EL (cell line): Measurements from ENCODE around the gene ATG14.
"Not testable (repeated sequence)": the region's sequence is repeated elsewhere in the genome, so short reads cannot be mapped to it uniquely, and the experiment has no call there.

ENCODE experiments used
- DNase-seq: peaks from one replicate; pipeline ENCODE4 v3.0.0-alpha.2; 2016

The ATG14 gene

GRCh38 chr14:55411426-55412389 lies at the start of gene ATG14:
Gene ATG14, minus strand, starts transcription at chr14:55411830. Its CDS starts 8 bp downstream, at chr14:55411822.
- peak; percentile 83 for DNase-seq

- peak; percentile 39 for DNase-seq
Observed at GRCh38 chr14:55458800-55459515, 47.3 kb upstream of the ATG14 start.

DNA sequence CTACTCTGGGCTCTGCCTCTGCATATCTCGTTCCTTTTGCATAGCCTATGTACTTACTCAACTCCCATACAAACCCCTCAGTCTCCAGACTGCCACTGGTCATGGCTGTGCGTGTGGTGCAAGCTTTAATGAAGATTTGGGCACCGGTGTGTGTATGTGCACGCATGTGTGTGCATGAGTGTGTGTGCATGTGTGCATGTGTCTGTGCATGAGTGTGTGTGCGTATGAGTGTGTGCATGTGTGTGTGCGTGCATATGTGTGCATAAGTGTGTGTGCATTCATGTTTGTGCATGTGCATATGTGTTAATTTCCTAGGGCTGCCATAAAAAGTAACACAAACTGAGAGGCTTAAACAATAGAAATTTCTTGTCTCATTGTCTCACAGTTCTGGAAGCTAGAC lies 45.9 kb upstream of the ATG14 start:
- no peak for DNase-seq

DNA sequence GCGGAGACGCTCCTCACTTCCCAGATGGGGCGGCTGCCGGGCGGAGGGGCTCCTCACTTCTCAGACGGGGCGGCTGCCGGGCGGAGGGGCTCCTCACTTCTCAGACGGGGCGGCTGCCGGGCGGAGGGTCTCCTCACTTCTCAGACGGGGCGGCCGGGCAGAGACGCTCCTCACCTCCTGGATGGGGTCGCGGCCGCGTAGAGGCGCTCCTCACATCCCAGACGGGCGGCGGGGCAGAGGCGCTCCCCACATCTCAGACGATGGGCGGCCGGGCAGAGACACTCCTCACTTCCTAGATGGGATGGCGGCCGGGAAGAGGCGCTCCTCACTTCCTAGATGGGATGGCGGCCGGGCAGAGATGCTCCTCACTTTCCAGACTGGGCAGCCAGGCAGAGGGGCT lies 44.8 kb upstream of the ATG14 start:
- DNase-seq, result not testable (repeated sequence)

GRCh38 chr14:55454264-55455002 lies 42.8 kb upstream of the ATG14 start:
- peak; percentile 87 for DNase-seq

DNA sequence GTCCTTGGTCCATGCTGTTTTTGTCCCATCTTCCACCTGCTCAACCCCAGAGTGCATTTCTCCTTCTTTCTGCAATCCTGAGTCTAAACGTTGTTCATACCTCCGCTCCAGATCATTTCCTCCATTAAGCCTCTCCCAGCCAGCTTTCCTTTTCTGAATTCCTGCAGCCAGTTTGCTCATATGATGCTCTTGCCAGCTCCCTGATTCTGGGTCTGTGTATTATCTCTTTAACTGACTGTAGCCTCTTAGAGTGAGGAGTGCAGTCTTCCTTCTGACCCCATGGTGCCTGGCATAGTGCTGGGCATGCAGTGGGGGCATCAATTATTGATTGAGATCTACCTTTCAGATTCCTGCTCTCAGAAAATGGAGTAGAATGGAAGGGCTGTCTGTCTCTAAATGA lies 40.3 kb upstream of the ATG14 start:
- no peak for DNase-seq

DNA sequence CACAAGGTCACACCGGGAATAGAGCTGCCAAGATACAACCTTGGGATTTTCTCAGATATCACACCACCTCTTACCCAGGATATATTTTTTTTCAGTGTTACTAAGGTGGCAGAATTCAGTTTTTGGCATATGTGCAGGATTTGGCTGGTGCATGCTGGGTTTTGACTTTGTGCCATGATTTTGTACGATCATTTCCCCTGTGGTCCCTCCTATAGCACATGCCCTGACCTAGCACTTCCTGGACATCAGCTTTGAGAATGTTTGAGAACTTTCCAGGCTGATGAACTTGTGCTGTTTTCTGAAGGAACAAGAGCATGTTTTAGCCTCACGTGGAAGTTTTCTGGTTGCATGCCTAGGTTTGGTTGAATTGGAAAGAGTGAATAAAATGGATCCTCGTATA lies 39.8 kb upstream of the ATG14 start:
- no peak for DNase-seq

DNA sequence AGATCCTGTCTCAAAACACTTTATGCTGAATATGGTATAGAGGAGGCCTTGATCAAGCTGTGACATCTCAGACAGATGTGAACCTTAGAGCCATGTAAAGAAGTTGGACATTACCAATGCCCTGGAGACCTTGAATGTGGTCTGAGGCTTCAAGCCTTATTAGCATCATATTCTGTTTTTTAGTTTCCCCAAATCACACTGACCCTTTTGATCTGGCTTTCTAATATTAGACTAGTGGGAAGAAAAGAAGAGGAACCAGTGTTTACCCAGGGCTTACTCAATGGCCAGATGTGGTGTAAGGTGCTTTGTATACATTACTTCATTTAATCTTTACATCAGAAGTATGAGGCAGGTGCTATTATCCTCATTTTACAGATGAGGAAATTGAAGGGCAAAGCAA lies 39.4 kb upstream of the ATG14 start:
- no peak for DNase-seq

GRCh38 chr14:55450539-55450938 lies 38.9 kb upstream of the ATG14 start:
- no peak for DNase-seq

- no peak for DNase-seq
Observed at GRCh38 chr14:55450124-55450523, 38.5 kb upstream of the ATG14 start.

GRCh38 chr14:55449116-55449515 lies 37.5 kb upstream of the ATG14 start:
- DNase-seq, result no peak

DNA sequence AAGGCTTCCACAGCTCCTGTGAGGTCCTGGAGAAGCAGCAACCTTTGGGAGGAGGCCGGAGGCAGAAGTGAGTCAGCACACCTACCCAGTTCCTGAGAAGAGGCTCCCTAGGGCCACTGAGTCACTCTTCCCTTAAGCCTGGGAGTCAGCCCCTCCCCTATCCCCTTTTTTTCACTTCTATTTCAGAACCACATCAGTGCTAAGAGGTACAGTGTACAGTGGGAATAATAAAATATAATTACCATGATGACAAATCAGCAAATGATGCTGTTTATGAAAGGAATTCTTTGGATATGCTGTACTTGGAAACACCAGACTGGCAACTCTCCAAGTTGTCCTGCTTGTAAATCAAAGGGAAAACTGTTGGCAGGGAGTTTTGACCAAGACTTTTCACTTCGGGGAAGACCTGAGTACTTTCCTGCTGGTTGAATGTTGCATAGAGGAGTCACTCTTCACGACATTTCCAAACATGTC lies 36.5 kb upstream of the ATG14 start:
- peak; percentile 98 for DNase-seq

GRCh38 chr14:55446833-55447232 lies 35.2 kb upstream of the ATG14 start:
- peak; percentile 72 for DNase-seq

DNA sequence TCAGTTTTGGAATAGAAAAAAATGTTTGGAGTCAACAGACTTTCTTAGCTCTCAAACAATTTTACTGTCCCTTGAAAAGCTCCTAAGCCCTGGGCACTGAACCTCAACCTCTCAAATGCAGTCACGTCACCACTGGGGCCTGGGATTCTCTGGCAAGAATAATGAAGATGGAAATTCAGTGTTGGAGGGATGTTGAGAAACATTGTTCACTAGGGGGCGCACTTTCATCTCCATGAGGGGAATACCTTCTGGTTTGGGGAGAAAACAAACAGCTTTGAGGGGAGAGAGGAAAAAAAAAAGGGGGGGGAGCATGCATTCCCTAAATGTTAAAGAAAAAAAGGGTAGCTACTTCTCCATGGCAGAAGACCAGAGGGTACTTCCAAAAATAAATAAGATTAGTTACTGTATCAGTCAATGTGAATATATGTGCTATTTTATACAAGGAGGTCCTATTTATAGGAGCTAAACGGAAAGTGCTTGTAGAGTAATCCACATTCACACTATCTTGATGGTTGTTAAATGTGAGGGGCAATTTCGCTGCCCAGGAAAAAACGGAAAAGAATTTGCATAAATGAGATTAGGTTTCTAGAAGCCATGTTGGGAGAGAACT lies 34.6 kb upstream of the ATG14 start:
- peak; percentile 81 for DNase-seq

GRCh38 chr14:55441286-55441685 lies 29.7 kb upstream of the ATG14 start:
- no peak for DNase-seq

- no peak for DNase-seq
Observed at GRCh38 chr14:55440385-55440784, 28.8 kb upstream of the ATG14 start, which contains the start of gene TBPL2. Gene TBPL2, minus strand, starts transcription at chr14:55440616. Its CDS starts 167 bp downstream, at chr14:55440449.

DNA sequence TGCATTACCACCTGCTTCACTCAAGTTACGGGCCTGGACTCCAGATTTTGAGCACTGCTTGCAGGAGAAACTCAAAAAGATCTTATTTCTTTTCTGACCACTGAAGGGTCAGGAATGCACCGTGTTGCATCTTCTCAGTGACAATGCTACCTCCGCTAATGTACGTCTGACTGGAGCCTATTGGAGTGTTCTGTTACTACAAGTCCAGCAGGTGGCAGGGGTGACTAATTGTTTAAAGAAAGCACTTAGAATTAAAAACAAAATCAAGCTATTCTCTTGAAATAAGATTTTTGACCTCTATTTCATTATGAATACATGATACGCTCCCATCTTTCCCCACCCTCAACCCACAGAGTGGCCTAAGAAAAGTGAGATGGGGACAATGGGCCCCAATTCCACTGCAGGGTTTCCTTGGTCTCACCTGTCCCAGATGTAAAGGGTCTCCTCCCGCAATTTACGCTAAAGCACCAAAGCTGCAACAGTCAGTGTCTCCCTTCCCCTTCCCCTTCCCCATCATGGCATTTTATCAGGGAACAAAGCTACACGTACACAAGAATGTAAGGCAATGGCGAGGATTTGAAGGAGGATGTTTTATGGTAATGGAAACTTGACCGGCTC lies 26.5 kb upstream of the ATG14 start:
- DNase-seq, result peak; percentile 59

DNA sequence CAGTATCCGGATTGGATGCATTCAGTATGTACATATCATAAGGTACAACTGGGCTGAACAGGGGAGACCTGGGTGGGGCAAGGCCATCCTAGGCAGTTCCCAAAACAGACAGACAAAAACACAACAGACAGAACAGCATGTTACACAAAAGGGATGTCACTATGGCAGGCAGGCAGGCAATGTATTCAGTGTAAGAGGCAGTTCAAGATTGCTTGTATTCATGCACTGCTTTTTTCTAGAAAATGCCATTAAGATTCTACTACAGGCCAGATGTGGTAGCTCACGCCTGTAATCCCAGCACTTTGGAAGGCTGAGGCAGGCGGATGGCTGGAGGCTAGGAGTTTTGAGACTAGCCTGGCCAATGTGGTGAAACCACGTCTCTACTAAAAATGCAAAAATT lies 25.3 kb upstream of the ATG14 start:
- no peak for DNase-seq

- no peak for DNase-seq
Observed at GRCh38 chr14:55436519-55436918, 24.9 kb upstream of the ATG14 start.

DNA sequence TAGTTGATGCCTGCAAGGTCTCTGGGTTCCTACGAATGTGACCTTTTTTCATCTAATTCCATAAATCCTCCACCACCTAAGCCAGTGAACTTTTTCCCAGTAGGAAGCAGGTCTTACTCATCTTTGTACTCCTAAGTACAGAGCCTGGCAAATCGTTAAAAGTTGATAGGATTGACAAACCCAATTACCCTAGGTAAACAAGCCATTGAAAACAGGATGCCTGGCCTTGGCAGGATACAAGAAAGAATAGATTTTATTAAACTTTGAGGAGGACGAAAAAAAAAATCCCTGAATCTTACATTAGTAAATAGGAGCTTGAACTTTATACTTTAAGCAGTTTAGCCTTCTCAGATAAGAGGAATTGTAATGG lies 23.2 kb upstream of the ATG14 start:
- DNase-seq, result no peak

- DNase-seq, result no peak
Observed at GRCh38 chr14:55433880-55434804, 22.5 kb upstream of the ATG14 start.
